HG02642 (cell line): ENCODE measurements around the gene CFAP92.
"Not testable (repeated sequence)": the region's sequence is repeated elsewhere in the genome, so short reads cannot be mapped to it uniquely, and the experiment has no call there.

Source experiments
- ATAC-seq: cut with Tn5 transposase; IDR thresholded peaks from one replicate; pipeline ENCODE4 v1.9.1; 2021; ENCODE audit warnings: mild to moderate bottlenecking; ENCODE audit not compliant: unreplicated experiment, poor library complexity

The CFAP92 gene

DNA sequence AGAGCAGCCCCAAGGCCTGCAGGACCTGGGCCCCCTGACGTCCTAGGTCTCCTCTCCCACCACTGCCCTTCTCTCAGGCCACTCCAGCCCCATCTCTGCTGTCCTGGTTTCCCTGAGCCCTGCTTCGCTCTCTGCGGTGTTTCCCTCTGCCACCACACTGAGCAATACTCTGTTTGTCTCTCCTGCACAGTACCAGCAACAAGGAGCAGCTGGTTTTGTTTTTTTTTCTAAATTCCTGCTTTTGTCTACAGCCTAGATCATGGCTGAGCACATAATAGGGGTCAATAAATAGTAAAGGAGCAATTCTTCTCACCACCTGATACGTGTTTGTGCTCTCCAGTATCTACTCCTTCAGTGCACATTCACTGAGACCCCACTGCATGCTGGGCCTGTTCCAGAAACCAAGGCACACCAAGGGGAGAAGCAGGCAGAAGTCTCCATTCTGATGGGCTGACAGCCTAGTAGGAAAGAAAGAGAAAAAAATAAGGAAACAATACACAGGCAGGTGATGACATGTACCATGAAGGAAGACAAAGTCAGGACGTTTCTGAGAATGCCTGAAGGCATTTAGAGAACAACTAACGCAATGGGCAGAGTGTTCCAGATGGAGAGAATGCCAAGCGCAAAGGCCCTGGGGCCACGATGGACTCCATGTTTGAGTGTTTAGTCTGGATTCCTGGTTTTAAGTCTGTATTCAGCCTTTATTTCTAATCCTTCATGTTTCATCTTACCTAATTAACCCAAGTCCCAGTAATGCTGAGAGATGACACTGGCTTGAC is 120.4 kb downstream of the CFAP92 start:
- ATAC-seq = no peak

GRCh38 chr3:128872744-128873143 is 121.1 kb downstream of the CFAP92 start:
- no peak for ATAC-seq

DNA sequence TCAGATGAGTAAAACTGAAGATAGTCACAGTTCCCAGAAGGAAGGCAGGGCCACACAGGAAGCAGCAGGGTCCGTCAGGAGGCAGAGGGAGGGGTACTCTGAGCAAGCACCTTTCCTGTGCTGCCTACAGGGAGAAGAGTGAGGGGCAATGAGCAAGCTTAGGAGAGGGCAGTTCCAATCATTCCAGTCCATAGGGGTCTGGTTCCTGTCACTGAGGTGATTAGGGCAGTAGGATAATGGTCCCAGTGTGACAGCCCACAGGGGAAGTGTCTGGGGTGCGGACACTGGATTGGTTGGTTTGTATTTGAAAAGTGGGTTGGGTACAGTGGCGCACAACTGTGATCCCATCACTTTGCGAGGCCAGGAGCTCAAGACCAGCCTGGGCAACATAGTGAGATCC is 121.6 kb downstream of the CFAP92 start:
- ATAC-seq = no peak

GRCh38 chr3:128870347-128870746 is 123.5 kb downstream of the CFAP92 start:
- ATAC-seq = no peak

DNA sequence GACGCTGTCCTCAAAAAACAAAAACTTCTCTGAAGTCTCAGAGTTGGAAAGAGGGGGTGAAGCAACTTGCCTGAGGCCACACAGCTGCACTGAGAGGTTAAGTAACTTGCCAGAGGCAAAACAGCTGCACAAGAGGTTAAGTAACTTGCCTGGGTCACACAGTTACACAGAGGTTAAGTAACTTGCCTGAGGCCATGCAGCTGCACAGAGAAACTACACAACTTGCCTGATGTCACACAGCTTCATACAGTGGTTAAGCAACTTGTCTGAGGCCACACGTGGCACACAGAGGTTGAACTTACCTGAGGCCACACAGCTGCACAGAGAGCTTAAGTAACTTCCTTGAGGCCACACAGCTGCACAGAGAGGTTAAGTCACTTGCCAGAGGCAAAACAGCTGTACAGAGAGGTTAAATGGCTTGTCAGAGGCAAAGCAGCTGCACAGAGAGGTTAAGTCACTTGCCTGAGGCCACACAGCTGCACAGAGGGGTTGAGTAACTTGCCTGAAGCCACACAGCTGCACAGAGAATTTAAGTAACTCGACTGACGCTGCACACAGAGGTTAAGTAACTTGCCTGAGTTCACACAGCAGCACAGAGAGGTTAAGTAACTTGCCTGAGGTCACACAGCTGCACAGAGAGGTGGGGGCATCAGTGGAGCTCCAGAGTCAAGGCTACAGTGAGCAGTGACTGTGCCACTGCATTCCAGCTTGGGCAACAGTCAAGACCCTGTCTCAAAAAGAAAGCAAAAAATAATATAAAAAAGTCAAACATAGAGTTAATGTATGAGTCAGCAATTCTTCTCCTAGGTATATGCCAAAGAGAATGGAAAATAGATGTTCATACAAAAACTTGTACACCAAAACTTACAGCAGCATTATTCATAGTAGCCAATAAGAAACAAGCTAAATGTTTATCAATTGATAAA is 126.4 kb downstream of the CFAP92 start:
- ATAC-seq = no peak

- ATAC-seq = not testable (repeated sequence)
These were observed 128.7 kb downstream of the CFAP92 start for GRCh38 chr3:128864849-128865804.

GRCh38 chr3:128864351-128864811 is 129.5 kb downstream of the CFAP92 start:
- ATAC-seq = no peak

DNA sequence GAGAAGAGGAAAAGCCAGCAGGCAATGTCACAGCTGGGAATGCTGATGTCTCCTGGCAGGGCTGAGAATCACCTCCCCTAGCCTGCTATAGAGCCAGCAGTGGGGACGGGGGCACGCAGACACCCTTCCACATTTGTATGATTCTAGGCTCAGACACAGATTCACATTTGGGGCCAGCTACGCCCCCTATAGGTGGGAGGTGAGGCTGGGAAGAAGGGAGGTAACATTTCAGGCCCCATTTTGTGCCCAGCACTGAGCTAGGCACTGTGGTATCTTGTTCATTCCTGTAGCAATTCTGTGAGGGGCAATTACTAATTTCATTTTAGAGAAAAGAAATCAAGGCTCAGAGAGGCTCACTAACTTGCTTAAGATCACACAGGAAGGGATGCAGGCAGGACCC is 130.3 kb downstream of the CFAP92 start:
- ATAC-seq = no peak

GRCh38 chr3:128861491-128861890 is 132.4 kb downstream of the CFAP92 start:
- no peak for ATAC-seq
